Mesenchymal stem cell (in vitro differentiated cells and primary cell): Measurements from ENCODE around the gene POLRMT.

Source experiments
- DNase-seq: peaks from one replicate; pipeline ENCODE4 v3.0.0-alpha.2; 2013
- H2AFZ ChIP-seq: one replicate; pipeline ENCODE4 v1.6.1; 2013; ENCODE audit warnings: low read depth, mild to moderate bottlenecking, control low read depth, inconsistent platforms, low read length, moderate library complexity
- H2AK5ac ChIP-seq: 2 replicates; pipeline ENCODE4 v1.6.1; 2013; ENCODE audit warnings: low read length, moderate library complexity, mild to moderate bottlenecking, inconsistent platforms; ENCODE audit not compliant: severe bottlenecking
- H2BK120ac ChIP-seq: one replicate; pipeline ENCODE4 v1.6.1; 2013; ENCODE audit warnings: low read depth, mild to moderate bottlenecking, inconsistent platforms, low read length, moderate library complexity
- H2BK12ac ChIP-seq, 2 experiments: one replicate each; pipeline ENCODE4 v1.6.1; 2013; ENCODE audit warnings: inconsistent platforms in 2 of 2, low read length in 2 of 2, mild to moderate bottlenecking in 2 of 2, moderate library complexity in 2 of 2, control low read depth in 1 of 2
- H2BK15ac ChIP-seq: one replicate; pipeline ENCODE4 v1.6.1; 2013; ENCODE audit warnings: mild to moderate bottlenecking, low read depth, inconsistent platforms; ENCODE audit not compliant: poor library complexity, severe bottlenecking
- H2BK5ac ChIP-seq: 2 replicates; pipeline ENCODE4 v1.6.1; 2013; ENCODE audit warnings: low read depth, mild to moderate bottlenecking, low read length, control low read depth, inconsistent platforms; ENCODE audit not compliant: poor library complexity, severe bottlenecking
- H3K14ac ChIP-seq, 2 experiments: one replicate each; pipeline ENCODE4 v1.6.1; 2013; ENCODE audit warnings: inconsistent platforms in 2 of 2, low read length in 2 of 2, control low read depth in 1 of 2, mild to moderate bottlenecking in 1 of 2, moderate library complexity in 1 of 2
- H3K18ac ChIP-seq, 2 experiments: one replicate each; pipeline ENCODE4 v1.6.1; 2013; ENCODE audit warnings: inconsistent platforms in 2 of 2, low read length in 2 of 2, control low read depth in 1 of 2, low read depth in 1 of 2, mild to moderate bottlenecking in 1 of 2
- H3K23ac ChIP-seq, 2 experiments: one replicate each; pipeline ENCODE4 v1.6.1; 2013; ENCODE audit warnings: inconsistent platforms in 2 of 2, low read length in 2 of 2, mild to moderate bottlenecking in 2 of 2, moderate library complexity in 2 of 2, control low read depth in 1 of 2
- H3K27ac ChIP-seq: 2 replicates; pipeline ENCODE4 v1.5.1; 2013; ENCODE audit warnings: mild to moderate bottlenecking, moderate library complexity, low read length, control low read depth, inconsistent platforms; ENCODE audit not compliant: poor library complexity, severe bottlenecking
- H3K27me3 ChIP-seq, 2 experiments: 2 replicates each; pipeline versions ENCODE4 v1.6.1 to v1.7.0; 2013; ENCODE audit warnings: low read length in 2 of 2, mild to moderate bottlenecking in 2 of 2, moderate library complexity in 2 of 2, control low read depth in 1 of 2, inconsistent platforms in 1 of 2; ENCODE audit not compliant: control insufficient read depth in 1 of 2, insufficient read depth in 1 of 2
- H3K36me3 ChIP-seq, 2 experiments: 2 replicates each; pipeline versions ENCODE4 v1.6.1 to v1.7.0; 2013; ENCODE audit warnings: low read length in 2 of 2, control low read depth in 1 of 2, inconsistent platforms in 1 of 2, low read depth in 1 of 2, mild to moderate bottlenecking in 1 of 2; ENCODE audit not compliant: insufficient read depth in 2 of 2, control insufficient read depth in 1 of 2
- H3K4ac ChIP-seq, 2 experiments: one replicate each; pipeline ENCODE4 v1.6.1; 2013; ENCODE audit warnings: inconsistent platforms in 2 of 2, low read length in 2 of 2, mild to moderate bottlenecking in 2 of 2, moderate library complexity in 2 of 2, control low read depth in 1 of 2, low read depth in 1 of 2
- H3K4me1 ChIP-seq: 2 replicates; pipeline ENCODE4 v1.6.1; 2013; ENCODE audit warnings: low read depth, low read length, control low read depth; ENCODE audit not compliant: control insufficient read depth, insufficient read depth
- H3K4me2 ChIP-seq: 2 replicates; pipeline ENCODE4 v1.6.1; 2013; ENCODE audit warnings: low read length, mild to moderate bottlenecking, inconsistent platforms; ENCODE audit not compliant: poor library complexity, severe bottlenecking
- H3K4me3 ChIP-seq, 2 experiments: 2 replicates each; pipeline versions ENCODE4 v1.5.1 to v1.7.0; 2013; ENCODE audit warnings: low read length in 2 of 2, mild to moderate bottlenecking in 2 of 2, control low read depth in 1 of 2, low read depth in 1 of 2; ENCODE audit not compliant: insufficient read depth in 1 of 2
- H3K79me1 ChIP-seq: replicated peaks from 2 replicates; pipeline ENCODE4 v1.6.1; 2013; ENCODE audit warnings: mild to moderate bottlenecking, control low read depth, low read length, inconsistent platforms; ENCODE audit not compliant: poor library complexity, severe bottlenecking
- H3K9ac ChIP-seq: 2 replicates; pipeline ENCODE4 v1.7.0; 2013; ENCODE audit warnings: mild to moderate bottlenecking, low read length, moderate library complexity
- H3K9me3 ChIP-seq: 2 replicates; pipeline ENCODE4 v1.7.0; 2013; ENCODE audit warnings: mild to moderate bottlenecking, low read length; ENCODE audit not compliant: control insufficient read depth
- H4K8ac ChIP-seq: one replicate; pipeline ENCODE4 v1.6.1; 2013; ENCODE audit warnings: inconsistent platforms, mild to moderate bottlenecking, low read length, moderate library complexity
- H4K91ac ChIP-seq: one replicate; pipeline ENCODE4 v1.6.1; 2013; ENCODE audit warnings: mild to moderate bottlenecking, low read length, inconsistent platforms
- WGBS: methylation state at CpG from one replicate; pipeline ENCODE4 v1.1.7; 2013; ENCODE audit warnings: mixed read lengths; 5-methylcytosine and 5-hydroxymethylcytosine counted together

POLRMT gene

GRCh38 chr19:612941-613340 is 20.4 kb downstream of the POLRMT start:
- Histone ChIP-seq H2BK12ac (no peak overlapping the region), H3K27me3 (peaks cover 0 to 4% of the 10 kb centered on the region in 2 experiments), H3K14ac (no peak overlapping the region), H2BK15ac (peak overlapping the region; percentile 8), H2BK120ac (no peak overlapping the region), H2AFZ (no peak overlapping the region), H3K79me1 (peaks cover 1% of the 10 kb centered on the region), H3K4me1 (peaks cover 43% of the 10 kb centered on the region), H3K23ac (no peak overlapping the region), H3K4me2 (no peak overlapping the region), H3K18ac (no peak overlapping the region), H2BK5ac (no peak overlapping the region), H3K9me3 (no peaks in the 10 kb centered on the region), H3K27ac (no peak overlapping the region), H2AK5ac (no peak overlapping the region), H3K9ac (no peak overlapping the region), H3K4me3 (no peak overlapping the region), H3K4ac (no peak overlapping the region), H4K91ac (no peak overlapping the region), H3K36me3 (peaks cover 3 to 49% of the 10 kb centered on the region in 2 experiments), H4K8ac (no peak overlapping the region)
- no peak for DNase-seq
- 98% methylated on average over 33 of the region's 33 CpGs for WGBS

GRCh38 chr19:611481-611868 is 21.9 kb downstream of the POLRMT start:
- WGBS: 60% methylated on average over 13 of the region's 13 CpGs
- Histone ChIP-seq H3K4me3 (no peak overlapping the region), H3K36me3 (peaks cover 3 to 37% of the 10 kb centered on the region in 2 experiments), H3K14ac (peak overlapping the region in 1 of 2 experiments; percentile 22), H4K8ac (peak overlapping the region; percentile 99), H3K4me1 (peaks cover 41% of the 10 kb centered on the region), H3K23ac (no peak overlapping the region), H3K4ac (peak overlapping the region in 1 of 2 experiments; percentile 13), H3K27me3 (peaks cover 0 to 4% of the 10 kb centered on the region in 2 experiments), H2AK5ac (no peak overlapping the region), H2AFZ (no peak overlapping the region), H3K27ac (peak overlapping the region; percentile 82), H2BK12ac (peak overlapping the region; percentile 29 to 93), H3K9me3 (no peaks in the 10 kb centered on the region), H2BK120ac (peak overlapping the region; percentile 57), H3K18ac (peak overlapping the region; percentile 10 to 35), H2BK5ac (no peak overlapping the region), H4K91ac (peak overlapping the region; percentile 99), H3K79me1 (peaks cover 1% of the 10 kb centered on the region), H3K4me2 (peak overlapping the region; percentile 3), H2BK15ac (peak overlapping the region; percentile 82), H3K9ac (peak overlapping the region; percentile 49)
- peak; percentile 79 for DNase-seq

- Histone ChIP-seq H3K9me3 (no peaks in the 10 kb centered on the region), H3K14ac (peak overlapping the region in 1 of 2 experiments; percentile 22), H3K79me1 (peaks cover 1% of the 10 kb centered on the region), H3K4me3 (peak overlapping the region in 1 of 2 experiments; percentile 54), H3K4ac (peak overlapping the region in 1 of 2 experiments; percentile 13), H2AFZ (no peak overlapping the region), H2BK120ac (peak overlapping the region; percentile 57), H3K4me1 (peaks cover 41% of the 10 kb centered on the region), H3K18ac (peak overlapping the region; percentile 10 to 35), H3K4me2 (peak overlapping the region; percentile 3), H4K91ac (peak overlapping the region; percentile 99), H2BK15ac (peak overlapping the region; percentile 82), H2BK12ac (peak overlapping the region; percentile 29 to 93), H3K27me3 (peaks cover 0 to 4% of the 10 kb centered on the region in 2 experiments), H2BK5ac (no peak overlapping the region), H3K9ac (peak overlapping the region; percentile 49), H4K8ac (peak overlapping the region; percentile 99), H2AK5ac (peak overlapping the region; percentile 40), H3K27ac (peak overlapping the region; percentile 82), H3K36me3 (peaks cover 3 to 32% of the 10 kb centered on the region in 2 experiments), H3K23ac (no peak overlapping the region)
- DNase-seq: peak; percentile 66
- WGBS: 47% methylated on average over 36 of the region's 36 CpGs
Measured at GRCh38 chr19:610801-611480, 22.4 kb downstream of the POLRMT start.

GRCh38 chr19:610071-610800 is 23.1 kb downstream of the POLRMT start:
- Histone ChIP-seq H3K9ac (peak overlapping the region; percentile 49), H3K18ac (peak overlapping the region; percentile 28 to 64), H3K79me1 (peaks cover 1% of the 10 kb centered on the region), H3K9me3 (no peaks in the 10 kb centered on the region), H3K14ac (peak overlapping the region in 1 of 2 experiments; percentile 90), H2AK5ac (peak overlapping the region; percentile 43), H3K4me2 (no peak overlapping the region), H3K23ac (no peak overlapping the region), H3K27me3 (no peaks in the 10 kb centered on the region), H3K36me3 (peaks cover 3 to 26% of the 10 kb centered on the region in 2 experiments), H2AFZ (no peak overlapping the region), H2BK120ac (no peak overlapping the region), H3K4me3 (no peak overlapping the region), H3K27ac (peak overlapping the region; percentile 82), H3K4me1 (peaks cover 38% of the 10 kb centered on the region), H4K91ac (peak overlapping the region; percentile 70), H2BK5ac (no peak overlapping the region), H2BK12ac (peak overlapping the region in 1 of 2 experiments; percentile 90), H4K8ac (peak overlapping the region; percentile 99), H2BK15ac (peak overlapping the region; percentile 60), H3K4ac (peak overlapping the region in 1 of 2 experiments; percentile 64)
- WGBS: 86% methylated on average over 28 of the region's 38 CpGs
- no peak for DNase-seq
